H9 (cell line): Measurements from ENCODE around the gene MORF4L2. TPM values are rescaled to one million over a fixed set of nuclear protein-coding genes. Genes with fewer than 3 reads are reported as not detected.
A peak's percentile ranks its signal among the peaks of the same experiment; 100 is the strongest.

Source experiments
- DNase-seq: peaks from one replicate; pipeline ENCODE4 v3.0.0-alpha.2; 2017
- H2AFZ ChIP-seq: one replicate; pipeline ENCODE4 v1.6.1; 2013; ENCODE audit warnings: mild to moderate bottlenecking, low read length, control low read depth, moderate library complexity
- H2AK5ac ChIP-seq: 2 replicates; pipeline ENCODE4 v1.6.1; 2013; ENCODE audit warnings: low read length, control low read depth, mixed read lengths; ENCODE audit not compliant: insufficient read length
- H2BK120ac ChIP-seq: one replicate; pipeline ENCODE4 v1.6.1; 2013; ENCODE audit warnings: low read depth, mild to moderate bottlenecking, low read length, control low read depth, inconsistent platforms; ENCODE audit not compliant: poor library complexity, severe bottlenecking
- H2BK12ac ChIP-seq: 2 replicates; pipeline ENCODE4 v1.6.1; 2013; ENCODE audit warnings: low read length, control low read depth, mixed read lengths, low read depth; ENCODE audit not compliant: insufficient read length
- H2BK15ac ChIP-seq: 2 replicates; pipeline ENCODE4 v1.6.1; 2013; ENCODE audit warnings: low read depth, low read length, control low read depth
- H2BK20ac ChIP-seq: one replicate; pipeline ENCODE4 v1.6.1; 2013; ENCODE audit warnings: low read depth, mild to moderate bottlenecking, low read length, control low read depth, inconsistent platforms; ENCODE audit not compliant: poor library complexity, severe bottlenecking
- H2BK5ac ChIP-seq: 2 replicates; pipeline ENCODE4 v1.6.1; 2013; ENCODE audit warnings: low read length, control low read depth, mixed read lengths; ENCODE audit not compliant: insufficient read length
- H3K14ac ChIP-seq: 2 replicates; pipeline ENCODE4 v1.6.1; 2013; ENCODE audit warnings: low read length, control low read depth; ENCODE audit not compliant: insufficient read depth
- H3K18ac ChIP-seq: 2 replicates; pipeline ENCODE4 v1.6.1; 2013; ENCODE audit warnings: low read depth, mild to moderate bottlenecking, mixed read lengths, low read length, control low read depth; ENCODE audit not compliant: insufficient read length
- H3K23ac ChIP-seq: 2 replicates; pipeline ENCODE4 v1.6.1; 2013; ENCODE audit warnings: low read length, control low read depth, mixed read lengths, low read depth; ENCODE audit not compliant: insufficient read length
- H3K23me2 ChIP-seq: 2 replicates; pipeline ENCODE4 v1.6.1; 2013; ENCODE audit warnings: low read depth, mild to moderate bottlenecking, mixed read lengths, low read length, control low read depth; ENCODE audit not compliant: insufficient read length, poor library complexity, severe bottlenecking
- H3K27ac ChIP-seq: 2 replicates; pipeline ENCODE4 v1.5.1; 2013; ENCODE audit warnings: low read length, control low read depth, mixed read lengths, low read depth; ENCODE audit not compliant: insufficient read length
- H3K27me3 ChIP-seq: 2 replicates; pipeline ENCODE4 v1.6.1; 2013; ENCODE audit warnings: low read length, control low read depth, inconsistent platforms; ENCODE audit not compliant: insufficient read depth
- H3K4ac ChIP-seq: 2 replicates; pipeline ENCODE4 v1.6.1; 2013; ENCODE audit warnings: low read depth, mild to moderate bottlenecking, control low read depth, inconsistent platforms, low read length, moderate library complexity
- H3K4me1 ChIP-seq: 2 replicates; pipeline ENCODE4 v1.6.1; 2013; ENCODE audit warnings: low read length, control low read depth, inconsistent platforms; ENCODE audit not compliant: insufficient read depth
- H3K4me2 ChIP-seq: 2 replicates; pipeline ENCODE4 v1.6.1; 2013; ENCODE audit warnings: low read length, control low read depth, mixed read lengths; ENCODE audit not compliant: insufficient read length, insufficient read depth
- H3K56ac ChIP-seq: 2 replicates; pipeline ENCODE4 v1.6.1; 2013; ENCODE audit warnings: low read depth, mild to moderate bottlenecking, mixed read lengths, low read length, control low read depth; ENCODE audit not compliant: insufficient read length
- H3K79me1 ChIP-seq: 2 replicates; pipeline ENCODE4 v1.6.1; 2013; ENCODE audit warnings: low read depth, mild to moderate bottlenecking, moderate library complexity, low read length, control low read depth, inconsistent platforms; ENCODE audit not compliant: insufficient read depth, poor library complexity, severe bottlenecking
- H3K79me2 ChIP-seq: 2 replicates; pipeline ENCODE4 v1.6.1; 2013; ENCODE audit warnings: low read length, control low read depth, inconsistent platforms; ENCODE audit not compliant: insufficient read depth
- H3K9ac ChIP-seq: 2 replicates; pipeline ENCODE4 v1.6.1; 2013; ENCODE audit warnings: low read length, control low read depth, mixed read lengths; ENCODE audit not compliant: insufficient read length; ENCODE audit errors: extremely low read depth
- H3K9me3 ChIP-seq: one replicate; pipeline ENCODE4 v1.6.1; 2013; ENCODE audit warnings: low read depth, low read length, inconsistent platforms; ENCODE audit not compliant: control insufficient read depth
- H3T11ph ChIP-seq: one replicate; pipeline ENCODE4 v1.6.1; 2013; ENCODE audit warnings: mild to moderate bottlenecking, low read length, control low read depth, inconsistent platforms
- H4K20me1 ChIP-seq: one replicate; pipeline ENCODE4 v1.6.1; 2013; ENCODE audit not compliant: control insufficient read depth, insufficient read length, insufficient read depth
- H4K5ac ChIP-seq: 2 replicates; pipeline ENCODE4 v1.6.1; 2013; ENCODE audit warnings: low read depth, mild to moderate bottlenecking, mixed read lengths, low read length, control low read depth; ENCODE audit not compliant: insufficient read length
- H4K8ac ChIP-seq: replicated peaks from 2 replicates; pipeline ENCODE4 v1.6.1; 2013; ENCODE audit warnings: low read length, control low read depth, mixed read lengths, low read depth; ENCODE audit not compliant: insufficient read length
- H4K91ac ChIP-seq: 2 replicates; pipeline ENCODE4 v1.6.1; 2013; ENCODE audit warnings: low read depth, mild to moderate bottlenecking, moderate library complexity, mixed read lengths, low read length, control low read depth; ENCODE audit not compliant: insufficient read length
- H3K27ac Mint-ChIP-seq, 3 experiments: 2 replicates in 2 of 3; 3 replicates in 1 of 3; pipeline ENCODE4 v1.8.0; 2020 to 2021; ENCODE audit warnings: mixed read lengths in 3 of 3, mild to moderate bottlenecking in 1 of 3, moderate library complexity in 1 of 3
- H3K27me3 Mint-ChIP-seq: 2 replicates; pipeline ENCODE4 v1.8.0; 2021; ENCODE audit warnings: low read depth, mild to moderate bottlenecking, moderate library complexity, mixed read lengths
- H3K36me3 Mint-ChIP-seq, 3 experiments: 2 replicates in 2 of 3; 3 replicates in 1 of 3; pipeline ENCODE4 v1.8.0; 2020 to 2021; ENCODE audit warnings: low read depth in 3 of 3, mixed read lengths in 3 of 3; ENCODE audit not compliant: insufficient read depth in 1 of 3
- H3K4me1 Mint-ChIP-seq, 2 experiments: 2 replicates each; pipeline ENCODE4 v1.8.0; 2020; ENCODE audit warnings: mixed read lengths in 2 of 2
- H3K4me3 Mint-ChIP-seq, 2 experiments: 2 replicates in 1 of 2; 3 replicates in 1 of 2; pipeline ENCODE4 v1.8.0; 2020 to 2021; ENCODE audit warnings: mild to moderate bottlenecking in 2 of 2, mixed read lengths in 2 of 2, moderate library complexity in 1 of 2
- H3K9me3 Mint-ChIP-seq, 2 experiments: 2 replicates in 1 of 2; 3 replicates in 1 of 2; pipeline ENCODE4 v1.8.0; 2020; ENCODE audit warnings: mild to moderate bottlenecking in 2 of 2, mixed read lengths in 2 of 2, moderate library complexity in 1 of 2
- CTCF ChIP-seq: fragments of 200-600 bp; sonication (generic); conservative IDR thresholded peaks from 3 replicates; pipeline ENCODE4 v1.8.0; 2021; ENCODE audit warnings: antibody characterized with exemption, mild to moderate bottlenecking
- WGBS: extraction: QIAGEN DNeasy Blood & Tissue Kit; methylation state at CpG from one replicate; pipeline ENCODE4 v1.1.7; 2013; ENCODE audit warnings: missing lambda C conversion rate, low lambda C conversion rate, mixed read lengths; ENCODE audit not compliant: insufficient read length; ENCODE audit errors: extremely low coverage; 5-methylcytosine and 5-hydroxymethylcytosine counted together
- total RNA-seq: library from RNA; stranded (reverse); gene quantifications from 2 replicates; pipeline ENCODE4 v1.2.1, GENCODE V29; 2021

The MORF4L2 gene
- total RNA-seq, 1 experiment from 2014 or later = 378 TPM

GRCh38 chrX:103687073-103687695 is 685 bp upstream of the MORF4L2 start:
- Histone ChIP-seq H3K4me1 (no peaks in the 10 kb centered on the region), H3K14ac (peak overlapping the region; percentile 98), H3K79me2 (peaks cover 7% of the 10 kb centered on the region; the same call in 1 of the 2 replicates), H2BK15ac (no peak overlapping the region), H3T11ph (peak overlapping the region; percentile 62), H4K20me1 (no peaks in the 10 kb centered on the region), H4K8ac (no peak overlapping the region), H3K23me2 (peaks cover 9% of the 10 kb centered on the region), H4K91ac (no peak overlapping the region), H3K79me1 (peaks cover 3% of the 10 kb centered on the region), H3K27ac (peak overlapping the region; percentile 87), H3K4me2 (peak overlapping the region; percentile 84), H2BK12ac (no peak overlapping the region), H2AK5ac (no peak overlapping the region), H3K56ac (no peak overlapping the region), H4K5ac (peak overlapping the region; percentile 85), H3K23ac (no peak overlapping the region), H3K18ac (peak overlapping the region; percentile 100), H2BK20ac (no peak overlapping the region), H3K9ac (peak overlapping the region; percentile 81), H2BK5ac (peak overlapping the region; percentile 69), H3K4ac (no peak overlapping the region; the same call in 1 of the 2 replicates), H3K27me3 (no peaks in the 10 kb centered on the region), H3K9me3 (no peaks in the 10 kb centered on the region), H2BK120ac (peak overlapping the region; percentile 27), H2AFZ (no peak overlapping the region)
- H3K27ac Mint-ChIP-seq = no peak overlapping the region
- H3K9me3 Mint-ChIP-seq = peaks cover 0 to 14% of the 10 kb centered on the region in 2 experiments; a peak in 2 of 5 replicates
- H3K4me1 Mint-ChIP-seq = peaks cover 0 to 5% of the 10 kb centered on the region in 2 experiments; a peak in 2 of 4 replicates
- DNase-seq = peak; percentile 82
- TF ChIP-seq CTCF = peak; percentile 39; the same call in 2 of the 3 replicates
- no peaks in the 10 kb centered on the region for H3K27me3 Mint-ChIP-seq
- WGBS = no CpG with 5 or more reads among the region's 40 CpGs
- H3K36me3 Mint-ChIP-seq = peaks cover 12 to 33% (median 21%) of the 10 kb centered on the region in 3 experiments; a peak in 6 of 7 replicates
- H3K4me3 Mint-ChIP-seq = no peak overlapping the region
